Brain microvascular endothelial cell (primary cell): ENCODE measurements around the gene TMPRSS13.

Experiments
- DNase-seq: peaks from one replicate; pipeline ENCODE4 v3.0.0-alpha.2; 2020
- H3K27ac ChIP-seq: fragments of 250-450 bp; sonication (Bioruptor Pico); 2 replicates; pipeline ENCODE4 v1.5.1; 2020; ENCODE audit warnings: mild to moderate bottlenecking, moderate library complexity
- H3K27me3 ChIP-seq: fragments of 250-450 bp; sonication (Bioruptor Pico); replicated peaks from 2 replicates; pipeline ENCODE4 v1.5.1; 2020; ENCODE audit warnings: mild to moderate bottlenecking
- H3K36me3 ChIP-seq: fragments of 250-450 bp; sonication (Bioruptor Pico); replicated peaks from 2 replicates; pipeline ENCODE4 v1.5.1; 2020; ENCODE audit warnings: mild to moderate bottlenecking
- H3K4me3 ChIP-seq: 2 replicates; pipeline ENCODE4 v1.5.1; 2011; ENCODE audit warnings: low read depth, mild to moderate bottlenecking, control low read depth, low read length, moderate library complexity
- CTCF ChIP-seq: IDR thresholded peaks from 2 replicates; pipeline ENCODE4 v1.5.1; 2011; ENCODE audit warnings: low read depth, mild to moderate bottlenecking, moderate library complexity, low read length, control low read depth, inconsistent platforms; ENCODE audit errors: missing control alignments
- in situ Hi-C: cut with HindIII; loops from 2 replicates; pipeline ENCODE4 v1.10.0; 2017; ENCODE audit warnings: low sequenced_read_pairs, low pct_ligation_motif_present

Gene TMPRSS13

GRCh38 chr11:117859061-117859460 is 70.1 kb downstream of the TMPRSS13 start:
- no peak for TF ChIP-seq CTCF
- Histone ChIP-seq H3K27ac (no peak overlapping the region), H3K4me3 (no peak overlapping the region), H3K27me3 (no peaks in the 10 kb centered on the region), H3K36me3 (no peaks in the 10 kb centered on the region)
- in situ Hi-C loops = no loop called here
- no peak for DNase-seq

GRCh38 chr11:117857734-117858414 is 71.3 kb downstream of the TMPRSS13 start:
- Histone ChIP-seq H3K36me3 (no peaks in the 10 kb centered on the region), H3K4me3 (no peak overlapping the region), H3K27me3 (no peaks in the 10 kb centered on the region), H3K27ac (no peak overlapping the region)
- in situ Hi-C loops = no loop called here
- no peak for TF ChIP-seq CTCF
- DNase-seq = no peak

GRCh38 chr11:117855912-117856651 is 73.1 kb downstream of the TMPRSS13 start:
- H3K27ac ChIP-seq = no peak overlapping the region
- in situ Hi-C loops = no loop called here
- TF ChIP-seq CTCF = no peak
- no peaks in the 10 kb centered on the region for H3K36me3 ChIP-seq
- H3K4me3 ChIP-seq = no peak overlapping the region
- H3K27me3 ChIP-seq = no peaks in the 10 kb centered on the region
- no peak for DNase-seq

- in situ Hi-C loops = no loop called here
- DNase-seq = no peak
- Histone ChIP-seq H3K4me3 (no peak overlapping the region), H3K27ac (no peak overlapping the region), H3K27me3 (no peaks in the 10 kb centered on the region), H3K36me3 (no peaks in the 10 kb centered on the region)
- TF ChIP-seq CTCF = no peak
Observed at GRCh38 chr11:117855186-117855845, 73.9 kb downstream of the TMPRSS13 start.

- in situ Hi-C loops = no loop called here
- H3K27ac ChIP-seq = no peak overlapping the region
- H3K36me3 ChIP-seq = no peaks in the 10 kb centered on the region
- no peaks in the 10 kb centered on the region for H3K27me3 ChIP-seq
- no peak overlapping the region for H3K4me3 ChIP-seq
- TF ChIP-seq CTCF = no peak
- DNase-seq = no peak
Observed at GRCh38 chr11:117852309-117852708, 76.9 kb downstream of the TMPRSS13 start.
